ENCODE data around the gene ADGRB3. TPM values are rescaled to one million over a fixed set of nuclear protein-coding genes. Genes with fewer than 3 reads are reported as not detected.
"Not testable (repeated sequence)": the region's sequence is repeated elsewhere in the genome, so short reads cannot be mapped to it uniquely, and the experiment has no call there.

Gene ADGRB3
- total RNA-seq, 4 donors from 2014 or later = 3.9 to 9.8 (median 7.2) TPM

GRCh38 chr6:69285054-69285453 lies 650.0 kb downstream of the ADGRB3 start:
- Histone ChIP-seq H3K4me1 (no peaks in the 10 kb centered on the region), H3K36me3 (no peaks in the 10 kb centered on the region), H3K9me3 (no peaks in the 10 kb centered on the region), H3K27me3 (no peaks in the 10 kb centered on the region), H3K4me3 (no peak overlapping the region), H3K27ac (no peak overlapping the region)
- no peak for TF ChIP-seq EP300 (IDR thresholded peaks at IDR 0.05)
- TF ChIP-seq, protein P1, sequence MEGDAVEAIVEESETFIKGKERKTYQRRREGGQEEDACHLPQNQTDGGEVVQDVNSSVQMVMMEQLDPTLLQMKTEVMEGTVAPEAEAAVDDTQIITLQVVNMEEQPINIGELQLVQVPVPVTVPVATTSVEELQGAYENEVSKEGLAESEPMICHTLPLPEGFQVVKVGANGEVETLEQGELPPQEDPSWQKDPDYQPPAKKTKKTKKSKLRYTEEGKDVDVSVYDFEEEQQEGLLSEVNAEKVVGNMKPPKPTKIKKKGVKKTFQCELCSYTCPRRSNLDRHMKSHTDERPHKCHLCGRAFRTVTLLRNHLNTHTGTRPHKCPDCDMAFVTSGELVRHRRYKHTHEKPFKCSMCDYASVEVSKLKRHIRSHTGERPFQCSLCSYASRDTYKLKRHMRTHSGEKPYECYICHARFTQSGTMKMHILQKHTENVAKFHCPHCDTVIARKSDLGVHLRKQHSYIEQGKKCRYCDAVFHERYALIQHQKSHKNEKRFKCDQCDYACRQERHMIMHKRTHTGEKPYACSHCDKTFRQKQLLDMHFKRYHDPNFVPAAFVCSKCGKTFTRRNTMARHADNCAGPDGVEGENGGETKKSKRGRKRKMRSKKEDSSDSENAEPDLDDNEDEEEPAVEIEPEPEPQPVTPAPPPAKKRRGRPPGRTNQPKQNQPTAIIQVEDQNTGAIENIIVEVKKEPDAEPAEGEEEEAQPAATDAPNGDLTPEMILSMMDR (IDR thresholded peaks at IDR 0.05) = no peak
- TF ChIP-seq POLR2AphosphoS5 (IDR thresholded peaks at IDR 0.05) = no peak
- TF ChIP-seq POLR2A (IDR thresholded peaks at IDR 0.05) = no peak
- 87% methylated on average over 2 of the region's 2 CpGs; no CpG with 5 or more reads in 1 of the 2 donors for WGBS, 2 donors (ENCODE audit: low coverage in 1 of 2)
- ATAC-seq = no peak

- H3K4me1 ChIP-seq = no peaks in the 10 kb centered on the region
- TF ChIP-seq POLR2A (IDR thresholded peaks at IDR 0.05) = no peak
- TF ChIP-seq, protein P1 (IDR thresholded peaks at IDR 0.05) = no peak
- ATAC-seq = no peak
- no peak overlapping the region for H3K27ac ChIP-seq
- WGBS, 2 donors (ENCODE audit: low coverage in 1 of 2) = 17 to 48% methylated on average over 2 of the region's 2 CpGs
- H3K4me3 ChIP-seq = no peak overlapping the region
- no peaks in the 10 kb centered on the region for H3K36me3 ChIP-seq
- no peaks in the 10 kb centered on the region for H3K9me3 ChIP-seq
- H3K27me3 ChIP-seq = no peaks in the 10 kb centered on the region
Observed at GRCh38 chr6:69286331-69286730, 651.2 kb downstream of the ADGRB3 start.

- H3K27me3 ChIP-seq, H3K4me3 ChIP-seq, H3K27ac ChIP-seq, H3K36me3 ChIP-seq, H3K4me1 ChIP-seq, H3K9me3 ChIP-seq, ATAC-seq: not testable (repeated sequence)
- 86 to 97% methylated on average over 3 to 5 of the region's 5 CpGs for WGBS, 2 donors (ENCODE audit: low coverage in 1 of 2)
Observed at GRCh38 chr6:69288198-69288597, 653.1 kb downstream of the ADGRB3 start.

DNA sequence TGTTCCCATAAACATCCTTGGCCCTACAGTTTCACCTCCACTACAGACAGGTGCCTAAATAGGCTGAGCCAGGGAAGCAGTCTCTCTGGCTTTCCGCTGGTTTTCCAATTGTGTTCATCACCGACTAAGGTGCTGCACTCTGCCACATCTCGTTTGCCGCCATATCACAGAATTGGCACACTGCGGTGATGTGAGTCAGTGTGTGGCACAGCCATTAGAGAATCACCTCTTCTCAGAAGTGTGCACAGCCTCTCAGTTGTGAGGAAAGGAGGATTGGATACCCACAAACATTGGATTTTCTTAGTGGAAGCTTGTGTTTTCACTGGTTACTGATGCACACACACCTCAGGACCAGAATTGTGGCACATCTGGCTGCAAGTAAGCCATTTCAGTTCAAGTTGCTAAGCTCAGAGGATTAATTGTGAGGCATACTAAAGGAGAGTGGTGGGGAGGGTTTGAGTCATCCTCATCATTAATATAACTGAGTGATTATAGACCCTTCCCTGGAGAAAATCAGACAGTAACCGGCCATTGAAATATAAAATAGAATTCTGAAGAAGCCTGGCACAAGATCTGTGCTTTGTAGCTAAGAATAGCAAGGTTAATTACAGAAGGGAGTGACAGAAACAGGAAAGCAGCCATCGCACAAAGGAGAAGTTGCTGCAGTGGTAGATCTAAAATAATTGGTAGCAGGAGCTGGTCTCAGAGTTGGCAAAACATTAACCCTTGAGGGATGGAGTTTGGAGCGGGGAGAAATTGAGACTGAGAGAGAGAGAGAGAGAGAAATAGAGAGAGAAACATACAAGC lies 654.8 kb downstream of the ADGRB3 start:
- WGBS, 2 donors (ENCODE audit: low coverage in 1 of 2) = 51 to 70% methylated on average over 6 to 8 of the region's 8 CpGs
- Histone ChIP-seq H3K27ac (no peak overlapping the region), H3K4me1 (no peaks in the 10 kb centered on the region), H3K27me3 (no peaks in the 10 kb centered on the region), H3K9me3 (no peaks in the 10 kb centered on the region), H3K36me3 (no peaks in the 10 kb centered on the region), H3K4me3 (no peak overlapping the region)
- TF ChIP-seq POLR2AphosphoS5 (IDR thresholded peaks at IDR 0.05) = no peak
- no peak for TF ChIP-seq EP300 (IDR thresholded peaks at IDR 0.05)
- TF ChIP-seq, protein P1 (IDR thresholded peaks at IDR 0.05) = no peak
- TF ChIP-seq POLR2A (IDR thresholded peaks at IDR 0.05) = no peak
- ATAC-seq = no peak

DNA sequence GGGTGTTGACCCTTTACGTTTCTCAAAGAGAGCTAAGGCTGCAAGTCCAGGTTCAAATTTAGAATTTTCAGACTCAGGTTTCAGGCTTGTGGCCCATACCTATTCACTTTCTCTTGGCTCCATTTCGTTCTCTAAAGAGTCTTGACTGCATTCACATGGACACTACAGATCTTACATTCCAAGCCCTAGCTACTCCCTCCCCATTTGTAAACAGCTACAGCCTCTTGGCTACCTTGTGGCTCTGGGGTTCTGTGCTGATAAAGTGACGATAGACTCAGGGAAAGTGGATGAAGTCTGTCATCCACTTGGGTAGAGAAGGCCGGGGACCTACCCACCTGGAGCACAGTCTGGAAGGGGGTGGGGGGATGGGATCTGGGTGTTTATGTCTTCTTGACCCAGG lies 658.4 kb downstream of the ADGRB3 start:
- Histone ChIP-seq H3K27ac (no peak overlapping the region), H3K9me3 (no peaks in the 10 kb centered on the region), H3K4me3 (no peak overlapping the region), H3K27me3 (no peaks in the 10 kb centered on the region), H3K4me1 (no peaks in the 10 kb centered on the region), H3K36me3 (no peaks in the 10 kb centered on the region)
- no peak for ATAC-seq
- whole genome bisulfite sequencing, 2 donors (ENCODE audit: low coverage in 1 of 2) = 80 to 90% methylated on average over 2 to 4 of the region's 4 CpGs
- no peak for TF ChIP-seq POLR2A (IDR thresholded peaks at IDR 0.05)

DNA sequence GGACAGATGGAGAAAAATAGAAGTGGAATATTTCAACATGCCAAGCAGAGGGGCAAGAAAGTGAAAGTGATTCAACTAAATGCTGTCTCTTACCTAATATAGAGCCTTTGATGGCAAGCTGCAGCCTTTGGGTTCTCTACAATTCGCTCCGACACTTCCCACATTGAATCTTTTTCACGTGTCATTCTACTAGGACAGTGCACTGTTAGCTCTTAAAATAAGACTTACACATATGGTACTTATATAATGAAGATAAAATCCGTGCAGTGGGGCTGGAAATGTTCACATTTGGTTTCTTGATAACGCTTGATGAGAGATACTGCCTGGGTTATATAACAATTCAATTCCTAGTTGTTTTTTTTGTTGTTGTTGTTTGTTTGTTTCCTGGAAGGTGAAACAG lies 659.3 kb downstream of the ADGRB3 start:
- Histone ChIP-seq H3K27me3 (no peaks in the 10 kb centered on the region), H3K27ac (no peak overlapping the region), H3K4me1 (no peaks in the 10 kb centered on the region), H3K36me3 (no peaks in the 10 kb centered on the region), H3K9me3 (no peaks in the 10 kb centered on the region), H3K4me3 (no peak overlapping the region)
- TF ChIP-seq, protein P1 (IDR thresholded peaks at IDR 0.05) = no peak
- TF ChIP-seq POLR2A (IDR thresholded peaks at IDR 0.05) (no peak), EP300 (IDR thresholded peaks at IDR 0.05) (no peak), POLR2AphosphoS5 (IDR thresholded peaks at IDR 0.05) (no peak)
- WGBS, 2 donors (ENCODE audit: low coverage in 1 of 2) = 65 to 90% methylated on average over 5 of the region's 5 CpGs
- ATAC-seq = no peak
